Upper lobe of left lung (tissue), 6 donors: ENCODE measurements around the gene BLTP3A. TPM values are rescaled to one million over a fixed set of nuclear protein-coding genes. Genes with fewer than 3 reads are reported as not detected.
"Not testable (repeated sequence)": the region's sequence is repeated elsewhere in the genome, so short reads cannot be mapped to it uniquely, and the experiment has no call there.

ENCODE experiments used
- ATAC-seq, 2 donors: fragments of 200-7000 bp; cut with Tn5 transposase; one replicate each; pipeline ENCODE4 v1.9.1; 2022; ENCODE audit warnings: mild to moderate bottlenecking in 2 of 2, moderate library complexity in 2 of 2; ENCODE audit not compliant: low FRiP score in 2 of 2
- DNase-seq, 2 donors: peaks; one replicate each; pipeline ENCODE4 v3.0.0-alpha.2; 2019 to 2020
- H3K27ac ChIP-seq, 4 donors: fragments of 200-600 bp; sonication (generic); one replicate each; pipeline ENCODE4 v1.5.1; 2016 to 2019
- H3K27me3 ChIP-seq, 4 donors: fragments of 200-600 bp; sonication (generic); one replicate each; pipeline ENCODE4 v1.5.1; 2017 to 2019
- H3K36me3 ChIP-seq, 4 donors: fragments of 200-600 bp; sonication (generic); one replicate each; pipeline ENCODE4 v1.5.1; 2016 to 2019
- H3K4me1 ChIP-seq, 4 donors: fragments of 200-600 bp; sonication (generic); one replicate each; pipeline ENCODE4 v1.5.1; 2018 to 2019
- H3K4me3 ChIP-seq, 4 donors: fragments of 200-600 bp; sonication (generic); one replicate each; pipeline ENCODE4 v1.5.1; 2017 to 2019; ENCODE audit warnings: mild to moderate bottlenecking in 2 of 4, moderate library complexity in 1 of 4
- H3K9me3 ChIP-seq, 4 donors: fragments of 200-600 bp; sonication (generic); one replicate each; pipeline ENCODE4 v1.5.1; 2018 to 2019
- CTCF ChIP-seq, 6 experiments: fragments of 450-650 bp in 4 of 6; fragments of 200-600 bp in 2 of 6; sonication (generic) in 2 of 6; IDR thresholded peaks; one replicate each; pipeline ENCODE4 v1.5.1; 2016 to 2019; ENCODE audit warnings: antibody characterized with exemption in 6 of 6
- EP300 ChIP-seq, 4 donors: sonication (generic); formaldehyde crosslinking; IDR thresholded peaks; one replicate each; pipeline ENCODE4 v1.5.1; 2017; ENCODE audit warnings: antibody characterized with exemption in 4 of 4, control low read depth in 2 of 4
- POLR2A ChIP-seq, 4 donors: fragments of 450-650 bp; IDR thresholded peaks; one replicate each; pipeline ENCODE4 v1.5.1; 2016 to 2017; ENCODE audit warnings: antibody characterized with exemption in 4 of 4, mild to moderate bottlenecking in 2 of 4
- POLR2AphosphoS5 ChIP-seq, 2 donors: sonication (generic); formaldehyde crosslinking; IDR thresholded peaks; one replicate each; pipeline ENCODE4 v1.5.1; 2017; ENCODE audit warnings: antibody characterized with exemption in 2 of 2
- WGBS, 2 donors: methylation state at CpG; one replicate each; pipeline ENCODE4 v1.1.5; 2017 to 2018; 5-methylcytosine and 5-hydroxymethylcytosine counted together
- total RNA-seq, 6 donors: library from RNA; depleted of rRNA in 4 of 6; stranded (reverse); fragments of >200 nt in 4 of 6; gene quantifications; one replicate each; pipeline versions ENCODE4 v1.1.0 to v1.2.1, GENCODE V29; 2016 to 2021
- donor health status: DM: no; HTN: no; CAD: no; lungs with moderate emphysema.
- donor health status: DM: no; HTN: yes; CAD: no; lungs with severe emphysema.

BLTP3A gene
- total RNA-seq, 6 donors from 2014 or later: 10.5 to 23.0 (median 17.9) TPM

DNA sequence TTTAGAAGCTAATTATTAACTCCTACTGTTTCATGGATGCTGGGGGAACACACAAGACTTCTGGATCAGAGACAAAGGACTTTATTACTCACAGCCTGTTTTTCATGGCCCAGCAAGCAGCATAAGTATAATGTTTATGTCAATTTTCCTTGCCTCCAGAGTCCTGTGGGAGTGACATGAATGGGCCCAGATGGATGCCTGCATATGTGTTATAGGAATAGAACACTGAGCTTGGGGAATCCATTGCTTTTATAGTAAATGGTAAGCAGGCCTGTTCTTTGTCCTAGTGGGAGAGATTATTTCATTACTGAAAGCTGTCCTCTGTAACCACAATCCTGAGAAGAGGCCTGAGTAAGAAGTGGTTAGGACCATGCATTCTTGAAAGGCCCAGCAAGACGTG is 25.6 kb downstream of the BLTP3A start:
- WGBS, 2 donors: 70 to 82% methylated on average over 1 of the region's 1 CpG
- TF ChIP-seq EP300 (IDR thresholded peaks at IDR 0.05) (no peak), CTCF (IDR thresholded peaks at IDR 0.05) (no peak), POLR2A (IDR thresholded peaks at IDR 0.05) (no peak), POLR2AphosphoS5 (IDR thresholded peaks at IDR 0.05) (no peak)
- Histone ChIP-seq H3K27ac (peak overlapping the region in 3 of 4 donors; percentile 5 to 69 (median 59)), H3K4me1 (peaks cover 11 to 25% (median 17%) of the 10 kb centered on the region in 4 donors), H3K4me3 (no peak overlapping the region), H3K36me3 (peaks cover 0 to 9% (median 5%) of the 10 kb centered on the region in 4 donors), H3K27me3 (no peaks in the 10 kb centered on the region), H3K9me3 (no peaks in the 10 kb centered on the region)
- ATAC-seq (no peak), DNase-seq (no peak)

DNA sequence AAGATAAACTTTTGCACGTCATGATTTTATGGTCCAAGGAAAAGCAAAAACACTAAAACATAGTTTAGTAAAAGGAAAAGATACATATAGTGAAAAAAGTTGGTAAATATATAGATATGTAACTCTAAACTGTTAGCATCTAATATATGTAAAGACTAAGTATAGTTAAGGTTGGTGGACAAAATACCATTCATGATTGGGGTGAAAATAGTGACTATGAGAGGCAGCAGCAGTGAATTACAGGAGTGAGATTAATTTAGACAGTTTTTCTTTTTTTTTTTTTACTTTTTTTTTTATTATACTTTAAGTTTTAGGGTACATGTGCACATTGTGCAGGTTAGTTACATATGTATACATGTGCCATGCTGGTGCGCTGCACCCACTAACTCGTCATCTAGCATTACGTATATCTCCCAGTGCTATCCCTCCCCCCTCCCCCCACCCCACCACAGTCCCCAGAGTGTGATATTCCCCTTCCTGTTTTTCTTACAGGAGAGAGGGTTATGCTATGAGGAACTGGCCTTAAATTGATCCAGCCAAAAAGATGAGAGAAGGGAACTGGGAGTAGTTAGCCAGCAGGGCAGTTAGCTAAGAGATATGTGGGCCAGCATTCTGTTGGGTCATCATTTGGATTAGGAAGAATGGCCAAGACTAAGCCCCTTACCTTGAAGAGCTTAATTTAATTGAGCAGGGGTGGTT is 27.1 kb downstream of the BLTP3A start:
- H3K27me3 ChIP-seq, DNase-seq, H3K9me3 ChIP-seq, H3K4me3 ChIP-seq: not testable (repeated sequence)
- Histone ChIP-seq H3K36me3 (peaks cover 5 to 24% (median 17%) of the 10 kb centered on the region in 4 donors), H3K27ac (peak overlapping the region in 2 of 4 donors; percentile 11 to 33), H3K4me1 (peaks cover 11 to 25% (median 17%) of the 10 kb centered on the region in 4 donors)
- ATAC-seq: peak in 1 of 2 donors; percentile 69
- WGBS, 2 donors: 54 to 65% methylated on average over 4 of the region's 4 CpGs

GRCh38 chr6:34819571-34820480 is 27.9 kb downstream of the BLTP3A start:
- ATAC-seq (peak in 1 of 2 donors; percentile 40), DNase-seq (no peak)
- Histone ChIP-seq H3K27ac (peak overlapping the region in 2 of 4 donors; percentile 11 to 33), H3K27me3 (no peaks in the 10 kb centered on the region), H3K36me3 (peaks cover 7 to 32% (median 22%) of the 10 kb centered on the region in 4 donors), H3K4me3 (no peak overlapping the region), H3K4me1 (peaks cover 11 to 25% (median 17%) of the 10 kb centered on the region in 4 donors), H3K9me3 (no peaks in the 10 kb centered on the region)
- TF ChIP-seq CTCF (IDR thresholded peaks at IDR 0.05) (no peak), POLR2A (IDR thresholded peaks at IDR 0.05) (no peak), POLR2AphosphoS5 (IDR thresholded peaks at IDR 0.05) (no peak), EP300 (IDR thresholded peaks at IDR 0.05) (no peak)
- 41 to 72% methylated on average over 3 of the region's 3 CpGs for WGBS, 2 donors

GRCh38 chr6:34829137-34829536 is 37.3 kb downstream of the BLTP3A start:
- ATAC-seq: no peak
- TF ChIP-seq CTCF (IDR thresholded peaks at IDR 0.05): no peak
- TF ChIP-seq POLR2A (IDR thresholded peaks at IDR 0.05): no peak
- no peak for TF ChIP-seq EP300 (IDR thresholded peaks at IDR 0.05)
- TF ChIP-seq POLR2AphosphoS5 (IDR thresholded peaks at IDR 0.05): no peak
- H3K4me1 ChIP-seq: no peaks in the 10 kb centered on the region
- H3K36me3 ChIP-seq: peaks cover 2 to 67% (median 28%) of the 10 kb centered on the region in 4 donors
- no peaks in the 10 kb centered on the region for H3K9me3 ChIP-seq
- 91 to 99% methylated on average over 2 of the region's 2 CpGs for WGBS, 2 donors
- DNase-seq: no peak
- no peaks in the 10 kb centered on the region for H3K27me3 ChIP-seq
- no peak overlapping the region for H3K4me3 ChIP-seq
- H3K27ac ChIP-seq: no peak overlapping the region

DNA sequence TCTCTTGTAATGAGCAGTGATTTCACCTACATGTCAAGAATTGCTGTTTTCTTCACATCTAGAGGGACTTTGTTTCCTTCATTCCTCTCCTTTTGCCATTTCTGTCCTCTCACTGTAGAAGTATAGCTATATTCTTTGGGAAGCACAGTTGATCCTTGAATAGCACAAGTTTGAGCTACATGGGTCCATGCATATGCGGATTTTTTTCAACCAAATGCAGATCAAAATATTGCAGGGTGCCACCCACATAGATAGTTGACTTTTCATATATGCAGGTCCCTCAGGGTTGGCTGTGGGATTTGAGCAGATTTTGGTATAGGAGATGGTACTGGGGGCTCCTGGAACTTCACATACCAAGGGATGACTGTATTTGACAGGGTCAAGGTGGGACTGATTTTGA is 41.1 kb downstream of the BLTP3A start:
- TF ChIP-seq POLR2AphosphoS5 (IDR thresholded peaks at IDR 0.05) (no peak), CTCF (IDR thresholded peaks at IDR 0.05) (no peak), POLR2A (IDR thresholded peaks at IDR 0.05) (no peak), EP300 (IDR thresholded peaks at IDR 0.05) (no peak)
- 100% methylated on average over 1 of the region's 1 CpG for WGBS, 2 donors
- Histone ChIP-seq H3K27me3 (no peaks in the 10 kb centered on the region), H3K27ac (no peak overlapping the region), H3K9me3 (no peaks in the 10 kb centered on the region), H3K4me3 (no peak overlapping the region), H3K36me3 (peaks cover 8 to 51% (median 22%) of the 10 kb centered on the region in 4 donors), H3K4me1 (peaks cover 0 to 6% (median 0%) of the 10 kb centered on the region in 4 donors)
- ATAC-seq: no peak
- DNase-seq: no peak
